ENCODE measurements around the gene OR51A7. TPM values are rescaled to one million over a fixed set of nuclear protein-coding genes. Genes with fewer than 3 reads are reported as not detected.

The OR51A7 gene
- total RNA-seq, 6 experiments from 2014 or later = not detected

DNA sequence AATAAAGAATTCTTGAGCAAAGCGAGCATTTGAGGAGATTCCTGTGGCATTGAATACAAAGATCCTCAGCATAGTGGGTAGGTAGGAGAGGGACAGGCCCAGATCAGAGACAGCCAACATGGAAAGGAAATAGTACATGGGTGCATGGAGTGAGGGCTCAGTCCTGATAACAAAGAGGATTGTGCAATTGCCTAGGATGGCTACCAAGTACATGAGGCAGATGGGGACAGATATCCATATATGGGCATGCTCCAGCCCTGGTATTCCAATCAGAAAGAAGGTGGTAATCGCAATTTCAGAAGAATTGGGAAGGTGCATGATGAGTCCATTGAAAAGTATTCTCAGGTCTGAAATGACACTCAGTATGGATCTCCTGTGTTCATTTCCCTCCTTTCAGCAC is 13.3 kb upstream of the OR51A7 start:
- no peak overlapping the region for H3K27ac Mint-ChIP-seq
- H3K9me3 Mint-ChIP-seq = peaks cover 4% of the 10 kb centered on the region; the same call in 1 of the 2 replicates
- no peaks in the 10 kb centered on the region for H3K36me3 Mint-ChIP-seq (ENCODE audit: low read depth)
- TF ChIP-seq, protein P1, sequence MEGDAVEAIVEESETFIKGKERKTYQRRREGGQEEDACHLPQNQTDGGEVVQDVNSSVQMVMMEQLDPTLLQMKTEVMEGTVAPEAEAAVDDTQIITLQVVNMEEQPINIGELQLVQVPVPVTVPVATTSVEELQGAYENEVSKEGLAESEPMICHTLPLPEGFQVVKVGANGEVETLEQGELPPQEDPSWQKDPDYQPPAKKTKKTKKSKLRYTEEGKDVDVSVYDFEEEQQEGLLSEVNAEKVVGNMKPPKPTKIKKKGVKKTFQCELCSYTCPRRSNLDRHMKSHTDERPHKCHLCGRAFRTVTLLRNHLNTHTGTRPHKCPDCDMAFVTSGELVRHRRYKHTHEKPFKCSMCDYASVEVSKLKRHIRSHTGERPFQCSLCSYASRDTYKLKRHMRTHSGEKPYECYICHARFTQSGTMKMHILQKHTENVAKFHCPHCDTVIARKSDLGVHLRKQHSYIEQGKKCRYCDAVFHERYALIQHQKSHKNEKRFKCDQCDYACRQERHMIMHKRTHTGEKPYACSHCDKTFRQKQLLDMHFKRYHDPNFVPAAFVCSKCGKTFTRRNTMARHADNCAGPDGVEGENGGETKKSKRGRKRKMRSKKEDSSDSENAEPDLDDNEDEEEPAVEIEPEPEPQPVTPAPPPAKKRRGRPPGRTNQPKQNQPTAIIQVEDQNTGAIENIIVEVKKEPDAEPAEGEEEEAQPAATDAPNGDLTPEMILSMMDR (IDR thresholded peaks at IDR 0.05) = no peak
- DNase-seq = no peak
- no peaks in the 10 kb centered on the region; the same call in 1 of the 2 replicates for H3K4me1 Mint-ChIP-seq (ENCODE audit: low read depth)
- H3K27me3 Mint-ChIP-seq (ENCODE audit: insufficient read depth) = no peaks in the 10 kb centered on the region
- no peak overlapping the region for H3K4me3 Mint-ChIP-seq

DNA sequence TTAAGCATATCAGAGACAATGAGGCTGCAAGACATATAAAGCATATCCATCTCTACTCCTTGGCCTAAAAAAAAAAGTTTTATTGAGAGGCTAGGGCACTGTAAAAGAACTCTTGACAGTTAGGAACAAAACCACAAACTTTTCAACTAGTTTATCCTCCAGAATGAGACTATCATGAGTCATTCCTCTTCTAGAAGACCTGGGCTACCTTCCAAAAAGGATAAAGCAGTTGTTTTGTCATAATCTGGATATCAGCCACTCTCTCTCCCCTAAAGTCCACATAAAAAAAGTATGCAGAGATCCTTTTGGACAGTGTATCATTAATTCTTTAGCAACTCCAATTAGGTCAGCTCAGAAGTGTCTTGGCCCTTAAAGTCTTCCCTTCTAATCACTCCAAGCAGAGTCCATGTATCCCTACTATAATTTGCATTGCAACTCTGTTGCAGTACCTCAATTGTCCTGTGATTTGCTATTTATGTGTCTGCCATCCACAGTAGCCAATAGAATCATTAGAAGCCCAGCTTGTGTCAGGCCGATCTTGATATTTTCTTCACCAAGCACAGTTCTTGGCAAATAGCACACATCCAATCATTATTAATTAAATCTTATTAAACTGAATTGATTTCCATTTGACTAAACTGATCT is 11.5 kb upstream of the OR51A7 start:
- Mint-ChIP-seq H3K4me3 (no peak overlapping the region), H3K4me1 (ENCODE audit: low read depth) (no peaks in the 10 kb centered on the region; the same call in 1 of the 2 replicates), H3K36me3 (ENCODE audit: low read depth) (no peaks in the 10 kb centered on the region), H3K9me3 (peaks cover 9% of the 10 kb centered on the region; the same call in 1 of the 2 replicates), H3K27me3 (ENCODE audit: insufficient read depth) (no peaks in the 10 kb centered on the region), H3K27ac (no peak overlapping the region)
- peak; percentile 45 for DNase-seq
- TF ChIP-seq, protein P1 (IDR thresholded peaks at IDR 0.05) = no peak; the same call in 1 of the 2 replicates

- peaks cover 14% of the 10 kb centered on the region for H3K36me3 Mint-ChIP-seq (ENCODE audit: low read depth)
- no peak overlapping the region for H3K27ac Mint-ChIP-seq
- no peaks in the 10 kb centered on the region for H3K4me1 Mint-ChIP-seq (ENCODE audit: low read depth)
- no peak for DNase-seq
- TF ChIP-seq, protein P1 (IDR thresholded peaks at IDR 0.05) = no peak
- H3K4me3 Mint-ChIP-seq = no peak overlapping the region
- H3K27me3 Mint-ChIP-seq (ENCODE audit: insufficient read depth) = peaks cover 2% of the 10 kb centered on the region
- peaks cover 61% of the 10 kb centered on the region for H3K9me3 Mint-ChIP-seq
These were observed 13.0 kb downstream of the OR51A7 start for GRCh38 chr11:4916581-4916980.

DNA sequence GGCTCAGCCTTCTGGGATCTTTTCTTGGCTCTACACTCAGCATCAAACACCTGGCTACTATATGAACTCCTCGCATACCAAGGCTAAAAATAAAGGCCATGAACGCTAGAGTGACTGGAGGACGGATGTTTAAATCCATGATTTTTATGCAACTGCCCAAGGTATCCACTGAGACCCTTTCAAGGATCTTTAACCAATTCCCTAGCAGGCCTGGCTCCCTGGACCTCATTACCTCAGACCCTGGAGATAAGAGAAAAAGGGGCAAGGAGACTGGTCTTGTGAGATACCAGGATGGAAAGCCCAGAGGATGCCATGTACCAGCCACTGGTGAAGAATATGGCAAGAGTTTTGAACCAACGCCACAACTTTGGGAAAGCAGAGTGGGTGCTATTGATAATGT is 15.7 kb downstream of the OR51A7 start, which contains the start of gene OR51G2:
OR51G2 (minus strand) TSS at position 101 of the 400 bp plus-strand sequence. CDS start 3,687 bp downstream, outside the sequence.
- peaks cover 20% of the 10 kb centered on the region for H3K36me3 Mint-ChIP-seq (ENCODE audit: low read depth)
- no peak for DNase-seq
- no peak within 1 kb of the TSS for H3K27ac Mint-ChIP-seq
- no peaks in the 10 kb centered on the region for H3K4me1 Mint-ChIP-seq (ENCODE audit: low read depth)
- H3K27me3 Mint-ChIP-seq (ENCODE audit: insufficient read depth) = no peaks in the 10 kb centered on the region; the same call in 1 of the 2 replicates
- H3K4me3 Mint-ChIP-seq = no peak within 1 kb of the TSS
- TF ChIP-seq, protein P1 (IDR thresholded peaks at IDR 0.05) = no peak
- H3K9me3 Mint-ChIP-seq = peaks cover 59% of the 10 kb centered on the region

DNA sequence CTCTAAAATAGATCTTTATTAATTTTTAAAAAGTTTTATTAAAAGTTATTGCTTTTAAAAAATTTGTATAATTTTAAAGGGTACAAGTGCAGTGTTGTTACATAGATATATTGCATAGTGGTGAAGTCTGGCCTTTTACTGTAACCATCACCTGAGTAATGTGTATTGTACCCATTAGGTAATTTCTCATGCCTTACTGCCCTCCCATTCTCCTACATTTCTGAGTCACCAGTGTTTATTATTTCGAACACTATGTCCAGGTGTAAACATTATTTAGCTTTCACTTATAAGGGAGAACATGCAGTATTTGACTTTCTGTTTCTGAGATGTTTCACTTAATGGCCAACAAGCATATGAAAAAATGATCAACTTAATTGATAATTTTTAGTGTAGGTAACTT is 18.2 kb downstream of the OR51A7 start:
- Mint-ChIP-seq H3K9me3 (peaks cover 55% of the 10 kb centered on the region), H3K4me1 (ENCODE audit: low read depth) (no peaks in the 10 kb centered on the region)
- TF ChIP-seq, protein P1 (IDR thresholded peaks at IDR 0.05) = no peak

More for the DNA sequence above, 18.2 kb downstream of the OR51A7 start:
- no peak overlapping the region for H3K4me3 Mint-ChIP-seq
- no peak for DNase-seq
- H3K27me3 Mint-ChIP-seq (ENCODE audit: insufficient read depth) = no peaks in the 10 kb centered on the region
- H3K27ac Mint-ChIP-seq = no peak overlapping the region
- peaks cover 6% of the 10 kb centered on the region for H3K36me3 Mint-ChIP-seq (ENCODE audit: low read depth)

Data from HFFc6 (cell line).